Measurements from ENCODE around the gene HEY2. TPM values are rescaled to one million over a fixed set of nuclear protein-coding genes. Genes with fewer than 3 reads are reported as not detected.

The HEY2 gene
- total and polyA plus RNA-seq, 2 of the 8 experiments (the other 6 are each of a cell fraction or from before 2014, with no cell fraction given) = 9.1 to 16.2 TPM

DNA sequence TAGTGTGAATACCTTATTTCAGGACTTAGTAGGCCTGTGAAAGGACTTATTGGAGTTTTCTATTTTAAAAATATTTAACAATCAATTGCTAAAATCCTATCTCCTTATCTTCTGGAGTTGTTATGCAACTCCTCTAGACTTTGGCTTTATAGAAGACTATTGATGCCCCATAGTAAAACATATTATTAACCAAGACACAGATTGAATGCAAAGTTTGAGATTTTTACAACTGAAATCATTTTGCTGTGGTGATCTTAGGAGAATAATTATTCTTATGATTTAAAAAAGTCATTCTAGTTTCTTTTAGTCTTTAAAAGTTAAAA lies 4.5 kb downstream of the HEY2 start:
- Histone ChIP-seq H3K4me3 (ENCODE audit: extremely low read depth in 1 of 4, insufficient read depth in 2 of 4, low read depth in 3 of 4, low read length in 4 of 4) (peak overlapping the region in 1 of 4 experiments; percentile 30; a peak in 1 of 8 replicates), H4K5ac (ENCODE audit: insufficient read length, low read depth, low read length) (no peak overlapping the region), H3K27me3 (replicated peaks in 1 of 4; ENCODE audit: control insufficient read depth in 3 of 4, extremely low read depth in 1 of 4, insufficient read depth in 3 of 4, low read length in 3 of 4) (peaks cover 0 to 5% (median 2%) of the 10 kb centered on the region in 4 experiments; a peak in 6 of 7 replicates), H4K20me1 (replicated peaks in 1 of 2; ENCODE audit: control insufficient read depth in 1 of 2, insufficient read depth in 2 of 2, low read length in 2 of 2) (peaks cover 2 to 5% of the 10 kb centered on the region in 2 experiments), H3K18ac (ENCODE audit: extremely low read depth, low read length) (no peak overlapping the region), H2BK12ac (ENCODE audit: low read depth, low read length) (no peak overlapping the region), H3K4me1 (replicated peaks in 1 of 4; ENCODE audit: control insufficient read depth in 3 of 4, insufficient read depth in 4 of 4, low read length in 3 of 4) (peaks cover 0 to 14% (median 2%) of the 10 kb centered on the region in 4 experiments; a peak in 4 of 7 replicates), H3K56ac (replicated peaks; ENCODE audit: insufficient read length, low read depth, low read length) (no peak overlapping the region), H4K91ac (replicated peaks; ENCODE audit: insufficient read length, low read length) (no peak overlapping the region), H4K8ac (ENCODE audit: extremely low read depth, insufficient read depth, low read length) (no peak overlapping the region), H3K79me2 (ENCODE audit: control insufficient read depth in 1 of 2, insufficient read depth in 2 of 2, low read length in 2 of 2) (peaks cover 0 to 17% of the 10 kb centered on the region in 2 experiments; a peak in 3 of 4 replicates), H3K79me1 (ENCODE audit: low read depth, low read length) (peaks cover 2% of the 10 kb centered on the region; the same call in 1 of the 2 replicates), H2BK15ac (ENCODE audit: low read length) (no peak overlapping the region), H3K4me2 (ENCODE audit: insufficient read depth in 1 of 2, low read depth in 2 of 2, low read length in 2 of 2) (0 out of 4 replicates have a peak overlapping the region, but pooled peaks of 1 of the 2 experiments have one; percentile 15), H2AFZ (ENCODE audit: low read length) (no peak overlapping the region), H3K23me2 (ENCODE audit: low read depth, low read length) (peaks cover 10% of the 10 kb centered on the region), H2BK120ac (replicated peaks; ENCODE audit: low read depth, low read length) (no peak overlapping the region), H3K36me3 (ENCODE audit: control insufficient read depth in 2 of 4, insufficient read depth in 4 of 4, low read length in 3 of 4) (peaks cover 0 to 18% (median 4%) of the 10 kb centered on the region in 4 experiments; a peak in 3 of 8 replicates), H3K14ac (ENCODE audit: insufficient read length) (no peak overlapping the region), H2BK5ac (ENCODE audit: low read depth, low read length) (no peak overlapping the region), H2BK20ac (ENCODE audit: low read length) (no peak overlapping the region), H3K4ac (replicated peaks; ENCODE audit: insufficient read length, low read depth, low read length) (no peak overlapping the region), H3K9me3 (ENCODE audit: insufficient read depth in 2 of 2, low read depth in 1 of 2, low read length in 1 of 2) (no peaks in the 10 kb centered on the region), H3K23ac (ENCODE audit: insufficient read length) (no peak overlapping the region), H3K9ac (replicated peaks in 1 of 4; ENCODE audit: extremely low read depth in 1 of 4, low read depth in 3 of 4, low read length in 3 of 4) (no peak overlapping the region), H2AK5ac (ENCODE audit: low read depth, low read length) (no peak overlapping the region), H3K27ac (ENCODE audit: low read depth, low read length) (no peak overlapping the region)
- ChIA-PET POLR2A (ENCODE audit: partially characterized antibody) (interaction anchor here (1.0 to 1.1 kb wide), 2 partner anchors 77 to 79 kb away, joined by 3 to 4 read pairs; no protein-coding TSS in a partner anchor), CTCF (ENCODE audit: partially characterized antibody) (interaction anchor here (0.6 to 9.4 kb wide), 19 partner anchors 10 to 1627 kb away, joined by 3 to 158 read pairs (median 4); partner anchors contain the start of gene HDDC2)
- no peak for FAIRE-seq
- no peak for DNase-seq (ENCODE audit: low read depth in 1 of 2, low spot score in 2 of 2)
- no peak for TF ChIP-seq GABPA (IDR thresholded peaks at IDR 0.05; ENCODE audit: borderline replicate concordance, insufficient read depth, low read length)
- no peak for TF ChIP-seq CHD1 (IDR thresholded peaks at IDR 0.05; ENCODE audit: low read depth, low read length)
- TF ChIP-seq, protein P1, sequence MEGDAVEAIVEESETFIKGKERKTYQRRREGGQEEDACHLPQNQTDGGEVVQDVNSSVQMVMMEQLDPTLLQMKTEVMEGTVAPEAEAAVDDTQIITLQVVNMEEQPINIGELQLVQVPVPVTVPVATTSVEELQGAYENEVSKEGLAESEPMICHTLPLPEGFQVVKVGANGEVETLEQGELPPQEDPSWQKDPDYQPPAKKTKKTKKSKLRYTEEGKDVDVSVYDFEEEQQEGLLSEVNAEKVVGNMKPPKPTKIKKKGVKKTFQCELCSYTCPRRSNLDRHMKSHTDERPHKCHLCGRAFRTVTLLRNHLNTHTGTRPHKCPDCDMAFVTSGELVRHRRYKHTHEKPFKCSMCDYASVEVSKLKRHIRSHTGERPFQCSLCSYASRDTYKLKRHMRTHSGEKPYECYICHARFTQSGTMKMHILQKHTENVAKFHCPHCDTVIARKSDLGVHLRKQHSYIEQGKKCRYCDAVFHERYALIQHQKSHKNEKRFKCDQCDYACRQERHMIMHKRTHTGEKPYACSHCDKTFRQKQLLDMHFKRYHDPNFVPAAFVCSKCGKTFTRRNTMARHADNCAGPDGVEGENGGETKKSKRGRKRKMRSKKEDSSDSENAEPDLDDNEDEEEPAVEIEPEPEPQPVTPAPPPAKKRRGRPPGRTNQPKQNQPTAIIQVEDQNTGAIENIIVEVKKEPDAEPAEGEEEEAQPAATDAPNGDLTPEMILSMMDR (IDR thresholded peaks at IDR 0.05; ENCODE audit: control extremely low read depth in 1 of 3, insufficient read depth in 1 of 3, low read depth in 1 of 3, low read length in 3 of 3) = no peak
- no peak for TF ChIP-seq SUZ12 (IDR thresholded peaks at IDR 0.05; ENCODE audit: low read length)
- TF ChIP-seq RFX5 (IDR thresholded peaks at IDR 0.05; ENCODE audit: borderline replicate concordance, low read depth, low read length) = no peak
- TF ChIP-seq, protein P2, sequence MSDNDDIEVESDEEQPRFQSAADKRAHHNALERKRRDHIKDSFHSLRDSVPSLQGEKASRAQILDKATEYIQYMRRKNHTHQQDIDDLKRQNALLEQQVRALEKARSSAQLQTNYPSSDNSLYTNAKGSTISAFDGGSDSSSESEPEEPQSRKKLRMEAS (IDR thresholded peaks at IDR 0.05) = no peak
- no peak for TF ChIP-seq KDM4A (IDR thresholded peaks at IDR 0.05; ENCODE audit: low read depth, low read length, severe bottlenecking)
- TF ChIP-seq HDAC6 (IDR thresholded peaks at IDR 0.05; ENCODE audit: low read depth, low read length) = no peak
- no peak for TF ChIP-seq PHF8 (conservative IDR thresholded peaks at IDR 0.05; ENCODE audit: low read depth, low read length)
- TF ChIP-seq MAFK (IDR thresholded peaks at IDR 0.05; ENCODE audit: low read depth, low read length) = no peak
- no peak for TF ChIP-seq CBX5 (IDR thresholded peaks at IDR 0.05; ENCODE audit: low read depth, low read length)
- TF ChIP-seq JUN (IDR thresholded peaks at IDR 0.05; ENCODE audit: low read depth, low read length) = no peak

Measured in H1 (cell line).